Measurements from ENCODE around the gene OR2AJ1.

OR2AJ1 gene

GRCh38 chr1:247962911-247963588 lies 38.4 kb downstream of the OR2AJ1 start:
- DNase-seq = no peak

- no peak for DNase-seq
Observed at GRCh38 chr1:247964933-247965332, 40.2 kb downstream of the OR2AJ1 start, which contains the start of gene OR2AK2. Gene OR2AK2 (plus strand): TSS chr1:247965233. CDS start chr1:247965377, 144 bp downstream.

GRCh38 chr1:247966532-247967204 lies 42.0 kb downstream of the OR2AJ1 start:
- no peak for DNase-seq

Measured in NCI-H1436 treated with DMSO at 0.1 percent for 48 hours (cell line).